GM12875 (cell line): ENCODE results near the gene POLN.

Source experiments
- H3K4me3 ChIP-seq: one replicate; pipeline ENCODE4 v1.5.1; 2011; ENCODE audit warnings: low read depth, low read length, control low read depth
- CTCF ChIP-seq: IDR thresholded peaks from 2 replicates; pipeline ENCODE4 v1.5.1; 2011; ENCODE audit warnings: low read depth, mild to moderate bottlenecking, control low read depth, inconsistent platforms, low read length, moderate library complexity, borderline replicate concordance; ENCODE audit not compliant: insufficient read depth

The POLN gene

GRCh38 chr4:2064276-2064991, 177.5 kb downstream of the POLN start:
- H3K4me3 ChIP-seq, result no peak overlapping the region
- no peak for TF ChIP-seq CTCF

GRCh38 chr4:2063557-2064275, 178.2 kb downstream of the POLN start:
- no peak for TF ChIP-seq CTCF
- no peak overlapping the region for H3K4me3 ChIP-seq

GRCh38 chr4:2062808-2063524, 179.0 kb downstream of the POLN start:
- TF ChIP-seq CTCF, result no peak
- no peak overlapping the region for H3K4me3 ChIP-seq

- no peak for TF ChIP-seq CTCF
- H3K4me3 ChIP-seq, result no peak overlapping the region
Measured at GRCh38 chr4:2062168-2062807, 179.6 kb downstream of the POLN start.

GRCh38 chr4:2061186-2062131, 180.5 kb downstream of the POLN start:
- no peak overlapping the region for H3K4me3 ChIP-seq
- no peak for TF ChIP-seq CTCF

GRCh38 chr4:2060611-2061185, 181.2 kb downstream of the POLN start:
- H3K4me3 ChIP-seq, result no peak overlapping the region

More at GRCh38 chr4:2060611-2061185, 181.2 kb downstream of the POLN start:
- TF ChIP-seq CTCF, result no peak
